Glutamatergic neuron (in vitro differentiated cells): ENCODE data around the gene SEPTIN6. TPM values are rescaled to one million over a fixed set of nuclear protein-coding genes. Genes with fewer than 3 reads are reported as not detected.

Experiments
- DNase-seq: peaks from one replicate; pipeline ENCODE4 v3.0.0; 2022
- H3K27ac Mint-ChIP-seq: one replicate; pipeline ENCODE4 v1.8.0; 2020; ENCODE audit warnings: mild to moderate bottlenecking, mixed read lengths, inconsistent platforms; ENCODE audit not compliant: unreplicated experiment
- H3K27me3 Mint-ChIP-seq: one replicate; pipeline ENCODE4 v1.8.0; 2020; ENCODE audit warnings: mild to moderate bottlenecking, moderate library complexity, mixed read lengths, inconsistent platforms; ENCODE audit not compliant: unreplicated experiment
- H3K36me3 Mint-ChIP-seq: one replicate; pipeline ENCODE4 v1.8.0; 2020; ENCODE audit warnings: mild to moderate bottlenecking, mixed read lengths, inconsistent platforms; ENCODE audit not compliant: unreplicated experiment
- H3K4me1 Mint-ChIP-seq: one replicate; pipeline ENCODE4 v1.8.0; 2020; ENCODE audit warnings: mild to moderate bottlenecking, low read depth, mixed read lengths, inconsistent platforms; ENCODE audit not compliant: unreplicated experiment
- H3K4me3 Mint-ChIP-seq: one replicate; pipeline ENCODE4 v1.8.0; 2020; ENCODE audit warnings: mild to moderate bottlenecking, mixed read lengths, inconsistent platforms; ENCODE audit not compliant: unreplicated experiment
- H3K9me3 Mint-ChIP-seq: one replicate; pipeline ENCODE4 v1.8.0; 2020; ENCODE audit warnings: mild to moderate bottlenecking, moderate library complexity, mixed read lengths, inconsistent platforms; ENCODE audit not compliant: unreplicated experiment
- total RNA-seq: library from RNA; stranded (reverse); fragmentation: NEBNext Ultra II Directional; extraction: Animal tissue kit (Norgen Biotek cat#: 25700); gene quantifications from one replicate; pipeline ENCODE4 v1.2.1, GENCODE V29; 2021; ENCODE audit not compliant: unreplicated experiment
- TF ChIP-seq, protein P1 (sequence below): fragments of 200-600 bp; sonication (generic); IDR thresholded peaks from one replicate; pipeline ENCODE4 v1.5.0; 2021; ENCODE audit not compliant: partially characterized antibody, unreplicated experiment

Gene SEPTIN6
- total RNA-seq, 1 donor from 2014 or later: 243 TPM

DNA sequence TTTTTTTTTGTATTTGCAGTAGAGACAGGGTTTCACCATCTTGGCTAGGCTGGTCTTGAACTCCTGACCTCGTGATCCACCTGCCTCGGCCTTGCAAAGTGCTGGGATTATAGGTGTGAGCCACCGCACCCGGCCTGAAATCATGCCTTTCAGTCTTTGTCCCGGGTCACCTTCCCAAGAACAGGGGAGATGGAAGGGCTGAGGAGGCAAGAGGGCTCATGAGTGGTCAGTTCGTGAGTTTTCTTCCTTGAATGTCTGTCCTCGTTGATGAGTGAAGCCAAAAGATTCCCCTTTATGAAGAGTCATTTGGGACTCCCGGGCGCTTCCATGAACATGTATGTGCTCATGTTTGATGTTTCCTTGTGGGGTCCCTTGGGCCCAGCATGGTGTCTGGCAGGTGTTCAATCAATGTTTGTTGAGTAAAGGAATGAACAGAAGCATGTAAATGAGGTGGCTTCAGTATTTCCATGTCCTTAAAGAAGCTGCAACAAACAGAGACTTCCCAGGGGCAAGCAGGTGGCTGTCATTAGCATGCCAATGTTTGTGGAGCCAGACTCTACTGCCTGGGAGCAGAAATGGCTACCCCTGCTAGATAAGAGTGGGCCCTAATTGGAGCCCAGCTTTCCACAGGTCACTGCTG lies 3.4 kb upstream of the SEPTIN6 start:
- Mint-ChIP-seq H3K27ac (no peak overlapping the region), H3K9me3 (peaks cover 6% of the 10 kb centered on the region), H3K4me1 (peaks cover 9% of the 10 kb centered on the region), H3K4me3 (no peak overlapping the region), H3K27me3 (peaks cover 5% of the 10 kb centered on the region), H3K36me3 (no peaks in the 10 kb centered on the region)
- TF ChIP-seq, protein P1, sequence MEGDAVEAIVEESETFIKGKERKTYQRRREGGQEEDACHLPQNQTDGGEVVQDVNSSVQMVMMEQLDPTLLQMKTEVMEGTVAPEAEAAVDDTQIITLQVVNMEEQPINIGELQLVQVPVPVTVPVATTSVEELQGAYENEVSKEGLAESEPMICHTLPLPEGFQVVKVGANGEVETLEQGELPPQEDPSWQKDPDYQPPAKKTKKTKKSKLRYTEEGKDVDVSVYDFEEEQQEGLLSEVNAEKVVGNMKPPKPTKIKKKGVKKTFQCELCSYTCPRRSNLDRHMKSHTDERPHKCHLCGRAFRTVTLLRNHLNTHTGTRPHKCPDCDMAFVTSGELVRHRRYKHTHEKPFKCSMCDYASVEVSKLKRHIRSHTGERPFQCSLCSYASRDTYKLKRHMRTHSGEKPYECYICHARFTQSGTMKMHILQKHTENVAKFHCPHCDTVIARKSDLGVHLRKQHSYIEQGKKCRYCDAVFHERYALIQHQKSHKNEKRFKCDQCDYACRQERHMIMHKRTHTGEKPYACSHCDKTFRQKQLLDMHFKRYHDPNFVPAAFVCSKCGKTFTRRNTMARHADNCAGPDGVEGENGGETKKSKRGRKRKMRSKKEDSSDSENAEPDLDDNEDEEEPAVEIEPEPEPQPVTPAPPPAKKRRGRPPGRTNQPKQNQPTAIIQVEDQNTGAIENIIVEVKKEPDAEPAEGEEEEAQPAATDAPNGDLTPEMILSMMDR: no peak
- no peak for DNase-seq

DNA sequence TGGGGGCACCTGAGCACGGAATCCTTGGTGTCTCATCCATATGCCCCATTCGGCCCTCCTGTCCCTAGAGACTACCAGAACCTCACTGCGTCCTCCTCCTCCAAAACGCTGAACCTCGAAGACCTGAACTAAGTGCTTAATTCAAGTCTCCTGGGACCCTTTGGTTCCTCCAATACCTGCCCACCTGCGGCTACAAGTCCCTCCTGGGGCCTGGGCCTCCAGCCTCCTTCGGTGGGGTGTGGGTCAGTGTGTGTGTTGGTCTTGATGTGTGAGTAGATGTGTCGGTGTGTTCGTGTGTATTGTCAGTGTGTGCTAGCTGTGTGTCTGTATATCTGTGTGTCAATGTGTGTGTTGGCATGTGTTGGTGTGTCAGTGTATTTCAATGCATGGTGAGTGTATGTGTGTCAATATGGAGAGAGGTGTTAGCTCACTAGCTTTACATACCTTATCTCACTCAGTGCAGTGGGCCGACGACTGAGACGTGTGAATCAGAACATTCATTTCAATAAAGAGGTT lies 2.6 kb upstream of the SEPTIN6 start:
- Mint-ChIP-seq H3K27ac (peak overlapping the region; percentile 55), H3K4me3 (peak overlapping the region; percentile 63), H3K36me3 (no peaks in the 10 kb centered on the region), H3K27me3 (peaks cover 5% of the 10 kb centered on the region), H3K9me3 (peaks cover 6% of the 10 kb centered on the region), H3K4me1 (peaks cover 9% of the 10 kb centered on the region)
- TF ChIP-seq, protein P1: no peak
- DNase-seq: no peak

DNA sequence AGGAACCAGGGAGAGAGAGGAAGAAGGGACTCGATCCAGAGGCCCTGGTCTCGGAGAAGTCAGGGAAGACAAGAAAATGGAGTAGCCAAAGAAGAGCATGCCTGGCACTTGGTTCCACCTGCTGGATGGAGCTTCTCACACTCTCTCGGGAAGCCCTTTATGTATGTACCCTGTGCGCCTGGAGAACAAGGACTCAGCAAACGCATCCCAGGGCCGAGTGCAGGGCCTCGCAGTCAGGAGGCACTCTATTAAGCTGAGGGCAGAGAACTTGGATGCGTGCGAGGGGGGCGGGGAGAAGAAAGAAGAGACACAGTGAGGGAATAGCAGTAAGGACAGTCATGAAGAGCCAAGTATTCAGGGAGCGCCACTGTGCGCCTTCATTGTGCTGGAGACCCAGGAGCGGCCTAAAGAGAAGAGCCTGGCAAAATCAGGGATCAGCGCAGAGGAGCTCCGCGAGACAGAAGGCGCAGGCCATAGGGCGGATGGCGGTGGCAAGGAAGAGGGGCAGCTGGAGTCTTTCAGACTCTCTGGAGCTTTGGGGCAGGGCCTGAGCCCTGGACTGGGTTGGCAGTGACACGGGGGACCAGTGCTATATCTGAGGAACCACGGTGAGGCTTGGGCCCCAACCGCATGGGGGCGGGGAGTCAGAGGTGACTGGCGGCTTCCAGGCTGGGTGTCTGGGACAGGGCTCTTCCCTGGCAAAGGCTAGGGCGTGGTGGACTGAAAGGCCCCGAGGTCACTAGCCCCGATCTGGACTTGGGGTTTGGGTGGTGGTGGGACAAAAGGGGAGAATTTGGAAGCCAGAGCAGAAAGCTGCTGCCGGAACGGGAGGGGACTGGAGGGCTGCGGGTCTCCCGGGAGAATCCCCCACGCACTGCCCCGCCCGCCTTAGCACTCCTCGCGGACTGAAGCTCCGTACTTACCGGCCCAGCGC lies 1.9 kb upstream of the SEPTIN6 start:
- peaks cover 5% of the 10 kb centered on the region for H3K27me3 Mint-ChIP-seq
- H3K36me3 Mint-ChIP-seq: no peaks in the 10 kb centered on the region
- peaks cover 9% of the 10 kb centered on the region for H3K4me1 Mint-ChIP-seq
- TF ChIP-seq, protein P1: no peak
- DNase-seq: peak; percentile 25
- peaks cover 6% of the 10 kb centered on the region for H3K9me3 Mint-ChIP-seq
- H3K4me3 Mint-ChIP-seq: peak overlapping the region; percentile 64
- peak overlapping the region; percentile 76 for H3K27ac Mint-ChIP-seq

DNA sequence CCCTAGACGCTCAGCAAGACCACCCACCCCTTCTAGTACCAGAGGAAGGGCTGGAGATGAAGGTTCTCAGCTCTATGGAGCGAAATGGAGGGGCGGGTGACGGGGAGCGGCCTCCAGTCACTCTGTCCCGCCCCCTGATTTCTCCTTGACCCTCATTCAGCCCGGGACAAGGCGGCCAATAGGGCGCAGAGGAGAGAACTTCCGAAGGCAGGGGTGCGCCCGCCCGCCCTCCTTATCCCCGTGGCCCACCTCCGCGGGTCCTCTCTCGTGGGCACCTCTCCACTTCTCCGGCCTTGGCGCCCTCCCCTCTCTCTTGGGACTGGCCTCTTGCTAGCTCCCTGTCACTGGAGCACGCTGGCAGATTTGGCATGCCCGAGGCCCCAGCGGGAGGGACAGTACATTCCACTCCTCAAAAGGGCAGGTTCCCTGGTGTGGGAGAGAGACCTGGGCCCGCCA lies 1.1 kb upstream of the SEPTIN6 start:
- peak overlapping the region; percentile 82 for H3K4me3 Mint-ChIP-seq
- peak; percentile 17 for DNase-seq
- TF ChIP-seq, protein P1: no peak
- peaks cover 5% of the 10 kb centered on the region for H3K27me3 Mint-ChIP-seq
- H3K9me3 Mint-ChIP-seq: peaks cover 6% of the 10 kb centered on the region
- peaks cover 9% of the 10 kb centered on the region for H3K4me1 Mint-ChIP-seq
- H3K27ac Mint-ChIP-seq: peak overlapping the region; percentile 17
- H3K36me3 Mint-ChIP-seq: no peaks in the 10 kb centered on the region
